GM19023 (cell line): ENCODE data around the gene ADAMTS13.
A peak's percentile ranks its signal among the peaks of the same experiment; 100 is the strongest.
"Not testable (repeated sequence)": the region's sequence is repeated elsewhere in the genome, so short reads cannot be mapped to it uniquely, and the experiment has no call there.

ENCODE experiments used
- ATAC-seq: cut with Tn5 transposase; IDR thresholded peaks from one replicate; pipeline ENCODE4 v1.9.1; 2021; ENCODE audit warnings: mild to moderate bottlenecking, moderate library complexity; ENCODE audit not compliant: unreplicated experiment

Gene ADAMTS13

GRCh38 chr9:133391449-133391848 lies 30.7 kb upstream of the ADAMTS13 start:
- not testable (repeated sequence) for ATAC-seq

GRCh38 chr9:133392308-133392707 lies 29.9 kb upstream of the ADAMTS13 start:
- not testable (repeated sequence) for ATAC-seq

GRCh38 chr9:133393399-133393798 lies 28.8 kb upstream of the ADAMTS13 start:
- ATAC-seq, result no peak

GRCh38 chr9:133394687-133395271 lies 27.4 kb upstream of the ADAMTS13 start:
- no peak for ATAC-seq

GRCh38 chr9:133396952-133397351 lies 25.2 kb upstream of the ADAMTS13 start:
- ATAC-seq, result no peak

- ATAC-seq, result no peak
Observed at GRCh38 chr9:133397370-133397769, 24.8 kb upstream of the ADAMTS13 start.

GRCh38 chr9:133397895-133398294 lies 24.3 kb upstream of the ADAMTS13 start:
- ATAC-seq, result no peak

- no peak for ATAC-seq
Observed at GRCh38 chr9:133400292-133400691, 21.9 kb upstream of the ADAMTS13 start.

- no peak for ATAC-seq
Observed at GRCh38 chr9:133401588-133401987, 20.6 kb upstream of the ADAMTS13 start.

GRCh38 chr9:133402689-133403088 lies 19.5 kb upstream of the ADAMTS13 start:
- ATAC-seq, result no peak

- no peak for ATAC-seq
Observed at GRCh38 chr9:133403766-133404453, 18.3 kb upstream of the ADAMTS13 start.

- ATAC-seq, result no peak
Observed at GRCh38 chr9:133404454-133405002, 17.6 kb upstream of the ADAMTS13 start.

GRCh38 chr9:133405508-133406438 lies 16.4 kb upstream of the ADAMTS13 start:
- no peak for ATAC-seq

- peak; percentile 64 for ATAC-seq
Observed at GRCh38 chr9:133406480-133407307, 15.5 kb upstream of the ADAMTS13 start.

- ATAC-seq, result no peak
Observed at GRCh38 chr9:133408042-133408441, 14.1 kb upstream of the ADAMTS13 start.

- ATAC-seq, result no peak
Observed at GRCh38 chr9:133415170-133415569, 7.0 kb upstream of the ADAMTS13 start.

- ATAC-seq, result peak; percentile 64
Observed at GRCh38 chr9:133417541-133418461, 4.4 kb upstream of the ADAMTS13 start, which contains the start of gene REXO4. TSS of gene REXO4 (minus strand) at chr9:133418010. CDS start at chr9:133417844, 166 bp downstream.

GRCh38 chr9:133419005-133419404 lies 3.2 kb upstream of the ADAMTS13 start:
- ATAC-seq, result no peak

- ATAC-seq, result no peak
Observed at GRCh38 chr9:133420392-133420827, 1.8 kb upstream of the ADAMTS13 start.
